GM13976 (cell line): ENCODE results near the gene CCDC127.

Experiments used
- DNase-seq: peaks from one replicate; pipeline ENCODE4 v3.0.0; 2012; ENCODE audit warnings: low spot score
- in situ Hi-C: fragments of 300-500 bp; cut with MboI; formaldehyde crosslinking; loops from one replicate; pipeline ENCODE4 v1.12.0; 2022; ENCODE audit warnings: low sequenced_read_pairs, mixed read lengths, inconsistent platforms; ENCODE audit not compliant: unreplicated experiment
- TF ChIP-seq, protein P1 (sequence below): IDR thresholded peaks from 2 replicates; pipeline ENCODE4 v1.5.1; 2012; ENCODE audit warnings: borderline replicate concordance, mild to moderate bottlenecking; ENCODE audit not compliant: insufficient read depth; ENCODE audit errors: extremely low read depth, missing control alignments, control extremely low read depth

Gene CCDC127

DNA sequence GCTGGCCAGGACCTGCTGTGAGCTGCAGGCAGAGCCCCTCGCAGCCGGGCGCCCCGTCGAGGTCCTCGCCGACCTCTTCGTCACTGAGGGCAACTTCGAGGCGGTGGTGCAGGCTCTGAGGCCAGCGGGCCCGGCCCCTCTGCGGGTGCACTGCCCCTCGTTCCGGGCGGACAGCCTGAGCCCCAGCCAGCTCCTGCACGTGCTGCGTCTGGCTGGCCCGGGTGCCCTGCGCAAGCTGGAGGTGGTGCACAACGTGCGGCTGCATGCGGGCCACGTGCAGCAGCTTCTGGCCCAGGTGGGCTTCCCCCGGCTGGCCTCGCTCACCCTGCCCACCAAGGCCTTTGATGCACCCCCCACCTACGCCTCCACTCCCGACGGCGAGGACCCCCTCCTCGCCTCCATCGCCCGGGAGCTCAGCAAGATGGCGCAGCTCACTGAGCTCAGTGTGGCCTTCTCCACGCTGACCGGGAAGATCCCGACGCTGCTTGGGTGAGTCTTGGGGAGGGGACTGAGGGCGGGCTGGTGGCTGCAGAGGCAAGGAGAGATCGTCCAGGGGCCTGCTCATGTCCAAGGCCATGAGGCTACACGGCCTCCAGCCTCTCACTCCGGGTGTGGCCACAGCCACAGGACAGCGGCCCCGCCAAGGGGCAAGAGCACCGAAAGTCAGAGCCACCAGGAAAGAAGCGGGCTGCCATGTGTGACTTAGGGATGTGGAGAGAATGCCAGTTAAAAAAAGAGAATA, 25.8 kb downstream of the CCDC127 start:
- DNase-seq: no peak
- in situ Hi-C loops: no loop called here
- TF ChIP-seq, protein P1, sequence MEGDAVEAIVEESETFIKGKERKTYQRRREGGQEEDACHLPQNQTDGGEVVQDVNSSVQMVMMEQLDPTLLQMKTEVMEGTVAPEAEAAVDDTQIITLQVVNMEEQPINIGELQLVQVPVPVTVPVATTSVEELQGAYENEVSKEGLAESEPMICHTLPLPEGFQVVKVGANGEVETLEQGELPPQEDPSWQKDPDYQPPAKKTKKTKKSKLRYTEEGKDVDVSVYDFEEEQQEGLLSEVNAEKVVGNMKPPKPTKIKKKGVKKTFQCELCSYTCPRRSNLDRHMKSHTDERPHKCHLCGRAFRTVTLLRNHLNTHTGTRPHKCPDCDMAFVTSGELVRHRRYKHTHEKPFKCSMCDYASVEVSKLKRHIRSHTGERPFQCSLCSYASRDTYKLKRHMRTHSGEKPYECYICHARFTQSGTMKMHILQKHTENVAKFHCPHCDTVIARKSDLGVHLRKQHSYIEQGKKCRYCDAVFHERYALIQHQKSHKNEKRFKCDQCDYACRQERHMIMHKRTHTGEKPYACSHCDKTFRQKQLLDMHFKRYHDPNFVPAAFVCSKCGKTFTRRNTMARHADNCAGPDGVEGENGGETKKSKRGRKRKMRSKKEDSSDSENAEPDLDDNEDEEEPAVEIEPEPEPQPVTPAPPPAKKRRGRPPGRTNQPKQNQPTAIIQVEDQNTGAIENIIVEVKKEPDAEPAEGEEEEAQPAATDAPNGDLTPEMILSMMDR: no peak

DNA sequence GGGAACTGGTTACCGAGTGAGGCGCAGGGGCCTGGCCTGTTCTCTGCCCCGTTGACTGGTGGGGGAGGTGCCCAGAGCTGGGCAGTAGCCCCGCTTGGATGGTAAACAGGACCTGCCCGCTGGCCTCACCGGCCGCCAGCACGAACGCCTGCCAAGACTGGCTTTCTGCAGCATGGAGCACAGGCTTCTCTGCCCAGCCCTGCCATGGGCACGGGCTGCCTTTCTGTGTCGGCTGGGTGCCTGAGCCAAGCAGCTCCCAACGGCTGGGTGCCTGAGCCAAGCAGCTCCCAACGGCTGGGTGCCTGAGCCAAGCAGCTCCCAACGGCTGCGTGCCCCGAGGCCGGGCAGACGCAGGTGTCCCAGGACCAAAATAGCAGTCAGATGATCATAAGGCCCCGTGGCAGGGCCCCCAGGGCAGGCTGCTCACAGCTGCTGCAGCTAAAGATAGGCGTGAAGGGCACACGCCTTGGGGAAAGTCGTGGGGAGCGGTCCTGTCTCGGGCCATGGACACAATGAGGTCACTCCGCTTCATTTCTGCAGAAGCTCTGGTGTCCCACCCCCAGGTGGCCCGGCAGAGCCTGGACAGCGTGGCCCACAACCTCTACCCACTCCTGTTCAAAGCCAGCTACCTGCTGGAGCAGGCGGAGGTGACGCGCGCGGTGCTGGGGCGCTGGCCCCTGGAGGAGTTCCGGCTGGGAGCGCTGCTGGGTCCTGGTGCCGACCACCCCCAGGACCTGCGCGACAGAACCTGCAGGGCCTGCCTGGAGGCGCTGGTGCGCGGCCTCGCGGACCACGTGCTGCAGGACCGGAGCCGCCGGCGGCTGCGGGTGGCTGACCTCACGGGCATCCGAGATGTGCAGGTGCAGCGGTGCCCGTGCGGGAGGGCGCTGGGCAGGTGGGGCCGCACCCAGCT, 26.7 kb downstream of the CCDC127 start, which contains the start of gene LRRC14B:
Gene LRRC14B, plus strand, starts transcription at position 460 of the 913 bp plus-strand sequence. Its CDS starts 44 bp downstream, at position 504.
- TF ChIP-seq, protein P1: no peak
- in situ Hi-C loops: no loop called here
- DNase-seq: no peak

DNA sequence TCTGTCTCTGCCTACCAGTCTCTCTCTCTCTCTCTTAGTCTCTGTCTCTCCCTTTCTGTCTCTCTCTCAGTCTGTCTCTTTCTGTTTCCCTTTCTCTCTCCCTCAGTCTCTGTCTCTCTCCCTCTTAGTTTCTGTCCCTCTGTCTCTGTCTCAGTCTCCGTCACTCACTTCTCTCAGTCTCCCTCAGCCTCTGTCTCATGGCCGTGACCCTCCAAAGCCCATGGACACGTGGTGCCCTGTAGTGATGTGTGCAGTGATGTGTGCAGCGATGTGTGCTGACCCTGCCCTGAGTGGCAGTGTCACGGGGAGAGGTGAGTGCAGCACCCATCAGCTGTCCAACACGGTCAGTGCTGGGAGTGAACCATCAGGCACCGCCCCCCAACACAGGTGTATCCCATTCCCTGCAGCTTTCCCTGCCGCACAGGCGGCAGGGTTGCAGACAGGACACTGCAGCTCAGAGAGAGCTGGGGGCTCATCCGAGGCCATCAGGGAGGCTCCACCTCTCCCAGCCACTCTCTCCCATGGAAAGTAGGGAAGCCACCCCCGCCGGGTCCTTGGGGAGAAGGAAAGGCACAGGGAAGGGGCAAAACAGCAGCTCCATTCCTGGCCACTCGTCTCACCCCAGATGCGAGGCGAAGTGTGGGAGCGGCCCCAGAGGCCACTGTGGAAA, 27.5 kb downstream of the CCDC127 start:
- DNase-seq: no peak
- in situ Hi-C loops: no loop called here
- TF ChIP-seq, protein P1: no peak

DNA sequence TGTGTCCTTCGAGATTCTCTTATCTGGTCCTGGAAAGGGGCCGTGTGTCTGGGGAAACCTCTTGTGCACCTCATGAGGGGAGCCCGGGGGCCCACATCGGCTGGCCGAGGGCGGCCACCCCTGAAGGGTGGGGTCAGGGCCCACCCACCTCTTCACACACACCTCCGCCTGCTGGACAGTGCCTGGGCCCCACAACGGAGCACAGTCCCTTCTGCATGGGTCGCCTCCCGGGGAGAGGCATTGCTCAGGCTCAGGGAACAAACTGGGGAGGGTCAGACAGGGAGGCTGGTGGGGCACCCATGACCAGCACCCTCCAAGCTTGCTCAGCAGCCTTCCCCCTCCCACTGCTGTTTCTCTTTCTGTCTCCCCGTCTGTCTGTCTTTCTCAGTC, 28.0 kb downstream of the CCDC127 start:
- DNase-seq: no peak
- in situ Hi-C loops: no loop called here
- TF ChIP-seq, protein P1: no peak

DNA sequence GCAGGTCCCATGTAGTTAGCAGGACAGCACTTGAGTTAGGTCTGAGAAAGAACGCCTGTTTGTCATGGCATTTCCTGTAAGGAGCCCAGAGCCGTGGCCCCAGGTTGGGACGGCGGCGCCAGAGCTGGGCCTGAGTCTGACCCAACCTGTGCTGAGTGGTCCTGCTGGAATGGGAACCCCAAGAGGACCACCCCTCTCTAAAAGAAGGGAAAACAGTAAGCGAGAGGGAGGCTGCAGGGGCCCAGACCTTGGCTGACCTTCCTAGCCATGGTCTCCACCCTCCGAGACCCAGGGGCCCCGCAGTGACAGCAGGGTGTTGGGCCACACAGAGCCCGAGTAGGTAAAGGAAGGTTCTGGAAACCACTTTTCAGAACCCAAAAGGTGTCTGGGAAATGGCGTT, 28.5 kb downstream of the CCDC127 start:
- DNase-seq: no peak
- in situ Hi-C loops: no loop called here
- TF ChIP-seq, protein P1: no peak
